Neuronal stem cell (in vitro differentiated cells): ENCODE data around the gene SPTLC3.
A peak's percentile ranks its signal among the peaks of the same experiment; 100 is the strongest.

Experiments used
- DNase-seq: peaks from one replicate; pipeline ENCODE4 v3.0.0-alpha.2; 2013; ENCODE audit warnings: low spot score
- H2AFZ ChIP-seq: one replicate; pipeline ENCODE4 v1.6.1; 2013; ENCODE audit warnings: mild to moderate bottlenecking, low read length, inconsistent platforms
- H2AK5ac ChIP-seq: 2 replicates; pipeline ENCODE4 v1.6.1; 2013; ENCODE audit warnings: low read depth, mild to moderate bottlenecking, inconsistent platforms, low read length, moderate library complexity, mixed read lengths
- H2BK120ac ChIP-seq: 2 replicates; pipeline ENCODE4 v1.6.1; 2013; ENCODE audit warnings: low read depth, mild to moderate bottlenecking, inconsistent platforms, low read length, moderate library complexity, mixed read lengths
- H2BK12ac ChIP-seq: one replicate; pipeline ENCODE4 v1.6.1; 2013; ENCODE audit warnings: low read length, inconsistent platforms
- H2BK15ac ChIP-seq: 2 replicates; pipeline ENCODE4 v1.6.1; 2013; ENCODE audit warnings: mild to moderate bottlenecking, low read length, inconsistent platforms, mixed read lengths
- H2BK5ac ChIP-seq: one replicate; pipeline ENCODE4 v1.6.1; 2013; ENCODE audit warnings: inconsistent platforms, mild to moderate bottlenecking, low read length, moderate library complexity
- H3K14ac ChIP-seq: one replicate; pipeline ENCODE4 v1.6.1; 2013; ENCODE audit warnings: low read length, inconsistent platforms
- H3K18ac ChIP-seq: 2 replicates; pipeline ENCODE4 v1.6.1; 2013; ENCODE audit warnings: low read length, inconsistent platforms
- H3K23ac ChIP-seq: 2 replicates; pipeline ENCODE4 v1.6.1; 2013; ENCODE audit warnings: low read depth, mild to moderate bottlenecking, mixed read lengths, low read length, inconsistent platforms; ENCODE audit not compliant: poor library complexity
- H3K27ac ChIP-seq: replicated peaks from 3 replicates; pipeline ENCODE4 v1.5.1; 2013; ENCODE audit warnings: low read length, inconsistent platforms
- H3K27me3 ChIP-seq, 3 experiments: 2 replicates each; pipeline ENCODE4 v1.6.1; 2013; ENCODE audit warnings: low read length in 3 of 3, mild to moderate bottlenecking in 2 of 3, inconsistent platforms in 1 of 3, low read depth in 1 of 3, mixed read lengths in 1 of 3, moderate library complexity in 1 of 3; ENCODE audit not compliant: control insufficient read depth in 3 of 3, insufficient read depth in 3 of 3
- H3K36me3 ChIP-seq, 2 donors: replicated peaks in 1 of 2; 2 replicates each; pipeline ENCODE4 v1.6.1; 2013; ENCODE audit warnings: low read length in 2 of 2; ENCODE audit not compliant: control insufficient read depth in 2 of 2, insufficient read depth in 2 of 2
- H3K4ac ChIP-seq: 2 replicates; pipeline ENCODE4 v1.6.1; 2013; ENCODE audit warnings: inconsistent platforms, mild to moderate bottlenecking, low read length, moderate library complexity
- H3K4me1 ChIP-seq, 2 donors: 1 replicate in 1 of 2; 2 replicates in 1 of 2; pipeline ENCODE4 v1.6.1; 2013; ENCODE audit warnings: low read length in 2 of 2, low read depth in 1 of 2; ENCODE audit not compliant: control insufficient read depth in 2 of 2, insufficient read depth in 1 of 2
- H3K4me2 ChIP-seq: one replicate; pipeline ENCODE4 v1.6.1; 2013; ENCODE audit warnings: mild to moderate bottlenecking, low read length, inconsistent platforms; ENCODE audit not compliant: insufficient read depth, poor library complexity, severe bottlenecking
- H3K4me3 ChIP-seq, 2 donors: 2 replicates each; pipeline ENCODE4 v1.5.1; 2013; ENCODE audit warnings: low read length in 2 of 2, mild to moderate bottlenecking in 2 of 2, inconsistent platforms in 1 of 2, moderate library complexity in 1 of 2
- H3K79me1 ChIP-seq: one replicate; pipeline ENCODE4 v1.6.1; 2013; ENCODE audit warnings: low read depth, mild to moderate bottlenecking, inconsistent platforms, low read length, moderate library complexity
- H3K9ac ChIP-seq: one replicate; pipeline ENCODE4 v1.6.1; 2013; ENCODE audit warnings: mild to moderate bottlenecking, low read depth, low read length, inconsistent platforms; ENCODE audit not compliant: poor library complexity
- H3K9me3 ChIP-seq, 2 donors: replicated peaks in 1 of 2; 2 replicates each; pipeline versions ENCODE3 to v1.6.1; 2013; ENCODE audit warnings: low read length in 2 of 2, mild to moderate bottlenecking in 2 of 2, inconsistent platforms in 1 of 2, low read depth in 1 of 2, mixed read lengths in 1 of 2, moderate library complexity in 1 of 2; ENCODE audit not compliant: control insufficient read depth in 2 of 2, insufficient read depth in 1 of 2
- H4K8ac ChIP-seq: one replicate; pipeline ENCODE4 v1.6.1; 2013; ENCODE audit warnings: low read depth, mild to moderate bottlenecking, inconsistent platforms, low read length, moderate library complexity
- H4K91ac ChIP-seq: one replicate; pipeline ENCODE4 v1.6.1; 2013; ENCODE audit warnings: low read length, low read depth, mild to moderate bottlenecking, inconsistent platforms; ENCODE audit not compliant: poor library complexity
- WGBS, 2 donors: extraction: QIAGEN DNeasy Blood & Tissue Kit; methylation state at CpG; one replicate each; pipeline ENCODE4 v1.1.7; 2013; ENCODE audit warnings: missing lambda C conversion rate in 2 of 2, mixed read lengths in 1 of 2; ENCODE audit not compliant: insufficient read length in 2 of 2, insufficient replicate concordance in 1 of 2; ENCODE audit errors: extremely low coverage in 2 of 2; 5-methylcytosine and 5-hydroxymethylcytosine counted together

Gene SPTLC3

GRCh38 chr20:13147071-13147963, 138.5 kb downstream of the SPTLC3 start:
- H3K36me3 ChIP-seq, result no peaks in the 10 kb centered on the region
- H3K23ac ChIP-seq, result no peak overlapping the region
- H3K18ac ChIP-seq, result no peak overlapping the region
- H2BK12ac ChIP-seq, result no peak overlapping the region
- no peaks in the 10 kb centered on the region for H3K79me1 ChIP-seq
- H3K4me1 ChIP-seq, result peaks cover 4 to 8% of the 10 kb centered on the region in 2 donors
- no peak overlapping the region for H2AK5ac ChIP-seq
- whole genome bisulfite sequencing, 2 donors, result no CpG with 5 or more reads among the region's 8 CpGs
- H2BK5ac ChIP-seq, result no peak overlapping the region
- H3K9ac ChIP-seq, result no peak overlapping the region
- no peaks in the 10 kb centered on the region for H3K9me3 ChIP-seq
- H2AFZ ChIP-seq, result peak overlapping the region; percentile 45
- no peak overlapping the region for H2BK120ac ChIP-seq
- H2BK15ac ChIP-seq, result no peak overlapping the region
- H4K8ac ChIP-seq, result no peak overlapping the region
- H3K27ac ChIP-seq, result no peak overlapping the region
- H3K14ac ChIP-seq, result no peak overlapping the region
- no peak overlapping the region for H3K4me2 ChIP-seq
- H3K4me3 ChIP-seq, result no peak overlapping the region
- H3K27me3 ChIP-seq, result no peaks in the 10 kb centered on the region
- DNase-seq, result no peak
- H4K91ac ChIP-seq, result no peak overlapping the region
- no peak overlapping the region for H3K4ac ChIP-seq

GRCh38 chr20:13147971-13148370, 139.2 kb downstream of the SPTLC3 start:
- no peak overlapping the region for H3K4me3 ChIP-seq
- whole genome bisulfite sequencing, 2 donors, result no CpG with 5 or more reads among the region's 3 CpGs

GRCh38 chr20:13148402-13148801, 139.6 kb downstream of the SPTLC3 start:
- Histone ChIP-seq H3K23ac (no peak overlapping the region), H4K91ac (no peak overlapping the region), H3K4me3 (no peak overlapping the region), H3K4me2 (no peak overlapping the region), H3K27me3 (no peaks in the 10 kb centered on the region), H2BK120ac (no peak overlapping the region), H2AFZ (no peak overlapping the region), H3K27ac (no peak overlapping the region), H3K4me1 (peaks cover 1 to 8% of the 10 kb centered on the region in 2 donors), H2BK15ac (no peak overlapping the region), H3K14ac (no peak overlapping the region), H2AK5ac (no peak overlapping the region), H2BK12ac (no peak overlapping the region), H3K9ac (no peak overlapping the region), H3K79me1 (no peaks in the 10 kb centered on the region), H4K8ac (no peak overlapping the region), H3K18ac (no peak overlapping the region), H3K9me3 (no peaks in the 10 kb centered on the region), H3K4ac (no peak overlapping the region), H2BK5ac (no peak overlapping the region), H3K36me3 (no peaks in the 10 kb centered on the region)
- WGBS, 2 donors, result no CpG with 5 or more reads among the region's 4 CpGs
- no peak for DNase-seq

More at GRCh38 chr20:13147971-13148370, 139.2 kb downstream of the SPTLC3 start:
- Histone ChIP-seq H3K4me2 (no peak overlapping the region), H3K27ac (no peak overlapping the region), H3K23ac (no peak overlapping the region), H3K9me3 (no peaks in the 10 kb centered on the region), H2AFZ (no peak overlapping the region), H2BK120ac (no peak overlapping the region), H4K8ac (no peak overlapping the region), H3K14ac (no peak overlapping the region), H4K91ac (no peak overlapping the region), H3K79me1 (no peaks in the 10 kb centered on the region), H3K4ac (no peak overlapping the region), H3K4me1 (peaks cover 1 to 8% of the 10 kb centered on the region in 2 donors), H3K36me3 (no peaks in the 10 kb centered on the region), H3K9ac (no peak overlapping the region), H2BK15ac (no peak overlapping the region), H2BK12ac (no peak overlapping the region), H3K27me3 (no peaks in the 10 kb centered on the region), H3K18ac (no peak overlapping the region), H2BK5ac (no peak overlapping the region), H2AK5ac (no peak overlapping the region)
- DNase-seq, result no peak

- no CpG with 5 or more reads among the region's 2 CpGs for whole genome bisulfite sequencing, 2 donors
- Histone ChIP-seq H2BK12ac (no peak overlapping the region), H2AK5ac (no peak overlapping the region), H3K14ac (no peak overlapping the region), H3K9ac (no peak overlapping the region), H3K27ac (no peak overlapping the region), H4K91ac (no peak overlapping the region), H2BK120ac (no peak overlapping the region), H3K4ac (no peak overlapping the region), H3K36me3 (no peaks in the 10 kb centered on the region), H3K27me3 (no peaks in the 10 kb centered on the region), H3K23ac (no peak overlapping the region), H2BK5ac (no peak overlapping the region), H3K4me1 (peaks cover 1 to 8% of the 10 kb centered on the region in 2 donors), H3K4me3 (no peak overlapping the region), H3K4me2 (no peak overlapping the region), H2AFZ (no peak overlapping the region), H4K8ac (no peak overlapping the region), H2BK15ac (no peak overlapping the region), H3K18ac (no peak overlapping the region), H3K79me1 (no peaks in the 10 kb centered on the region), H3K9me3 (no peaks in the 10 kb centered on the region)
- DNase-seq, result no peak
Observed at GRCh38 chr20:13148961-13149360, 140.2 kb downstream of the SPTLC3 start.
